BLaER1 treated with 17β-estradiol and CSF1 and Interleukin-3, amounts not matched to agents 10 nM and 100 nM (cell line): Measurements from ENCODE around the gene KIAA0040.

ENCODE experiments used
- H3K27ac ChIP-seq, 11 experiments: shearing (Covaris generic); formaldehyde crosslinking; 2 replicates each; pipeline ENCODE4 v1.8.1; 2022
- H3K27me3 ChIP-seq, 11 experiments: shearing (Covaris generic); formaldehyde crosslinking; 2 replicates each; pipeline ENCODE4 v1.8.1; 2022
- H3K36me3 ChIP-seq, 11 experiments: shearing (Covaris generic); formaldehyde crosslinking; 2 replicates each; pipeline ENCODE4 v1.8.1; 2022
- H3K4me1 ChIP-seq, 10 experiments: shearing (Covaris generic); formaldehyde crosslinking; 2 replicates each; pipeline ENCODE4 v1.8.1; 2022
- H3K4me2 ChIP-seq, 11 experiments: shearing (Covaris generic); formaldehyde crosslinking; 2 replicates each; pipeline ENCODE4 v1.8.1; 2022
- H3K4me3 ChIP-seq, 10 experiments: shearing (Covaris generic); formaldehyde crosslinking; 2 replicates each; pipeline ENCODE4 v1.8.1; 2022
- H3K9ac ChIP-seq, 11 experiments: shearing (Covaris generic); formaldehyde crosslinking; 2 replicates each; pipeline ENCODE4 v1.8.1; 2022
- H3K9me3 ChIP-seq, 11 experiments: shearing (Covaris generic); formaldehyde crosslinking; replicated peaks in 1 of 11; 2 replicates each; pipeline ENCODE4 v1.8.1; 2022
- H4K20me1 ChIP-seq, 11 experiments: shearing (Covaris generic); formaldehyde crosslinking; 2 replicates each; pipeline ENCODE4 v1.8.1; 2022
- Cebpa-rat ChIP-seq, 11 experiments: shearing (Covaris generic); IDR thresholded peaks; 2 replicates each; pipeline ENCODE4 v1.8.1; 2022

The KIAA0040 gene

GRCh38 chr1:175155936-175156335, 36.6 kb downstream of the KIAA0040 start:
- no peak overlapping the region for H3K9ac ChIP-seq
- peaks cover 0 to 18% (median 5%) of the 10 kb centered on the region in 10 experiments; a peak in 8 of 20 replicates for H3K4me1 ChIP-seq
- peak overlapping the region in 2 of 11 experiments; percentile 10 to 40; a peak in 2 of 22 replicates for H3K4me2 ChIP-seq
- peaks cover 13 to 30% (median 24%) of the 10 kb centered on the region in 11 experiments for H3K36me3 ChIP-seq
- no peaks in the 10 kb centered on the region for H3K9me3 ChIP-seq
- no peak overlapping the region for H3K27ac ChIP-seq
- no peaks in the 10 kb centered on the region for H4K20me1 ChIP-seq
- no peak for TF ChIP-seq Cebpa-rat (IDR thresholded peaks at IDR 0.05)
- H3K4me3 ChIP-seq: no peak overlapping the region
- no peaks in the 10 kb centered on the region for H3K27me3 ChIP-seq

GRCh38 chr1:175155473-175155856, 37.1 kb downstream of the KIAA0040 start:
- Histone ChIP-seq H3K36me3 (peaks cover 9 to 26% (median 19%) of the 10 kb centered on the region in 11 experiments), H3K9ac (no peak overlapping the region), H3K27me3 (no peaks in the 10 kb centered on the region), H3K4me3 (no peak overlapping the region), H3K9me3 (no peaks in the 10 kb centered on the region), H3K27ac (no peak overlapping the region), H3K4me2 (peak overlapping the region in 2 of 11 experiments; percentile 10 to 40; a peak in 3 of 22 replicates), H3K4me1 (peaks cover 0 to 18% (median 5%) of the 10 kb centered on the region in 10 experiments; a peak in 8 of 20 replicates), H4K20me1 (no peaks in the 10 kb centered on the region)
- no peak for TF ChIP-seq Cebpa-rat (IDR thresholded peaks at IDR 0.05)

- no peak for TF ChIP-seq Cebpa-rat (IDR thresholded peaks at IDR 0.05)
- H3K27ac ChIP-seq: no peak overlapping the region
- H3K9ac ChIP-seq: no peak overlapping the region
- no peak overlapping the region for H3K4me3 ChIP-seq
- peak overlapping the region in 2 of 11 experiments; percentile 10 to 40; a peak in 1 of 22 replicates for H3K4me2 ChIP-seq
- no peaks in the 10 kb centered on the region for H3K9me3 ChIP-seq
- peaks cover 3 to 20% (median 14%) of the 10 kb centered on the region in 11 experiments; a peak in 19 of 22 replicates for H3K36me3 ChIP-seq
- H3K27me3 ChIP-seq: no peaks in the 10 kb centered on the region
- peaks cover 0 to 18% (median 5%) of the 10 kb centered on the region in 10 experiments; a peak in 8 of 20 replicates for H3K4me1 ChIP-seq
- no peaks in the 10 kb centered on the region for H4K20me1 ChIP-seq
These were observed 37.7 kb downstream of the KIAA0040 start for GRCh38 chr1:175154629-175155472.

- H3K27ac ChIP-seq: no peak overlapping the region
- no peaks in the 10 kb centered on the region for H4K20me1 ChIP-seq
- no peak overlapping the region for H3K4me3 ChIP-seq
- no peak for TF ChIP-seq Cebpa-rat (IDR thresholded peaks at IDR 0.05)
- peaks cover 0 to 18% (median 5%) of the 10 kb centered on the region in 10 experiments; a peak in 8 of 20 replicates for H3K4me1 ChIP-seq
- H3K36me3 ChIP-seq: no peaks in the 10 kb centered on the region
- H3K9ac ChIP-seq: no peak overlapping the region
- H3K9me3 ChIP-seq: no peaks in the 10 kb centered on the region
- H3K27me3 ChIP-seq: no peaks in the 10 kb centered on the region
- peak overlapping the region in 4 of 11 experiments; percentile 3 to 28 (median 18); a peak in 5 of 22 replicates for H3K4me2 ChIP-seq
These were observed 40.4 kb downstream of the KIAA0040 start for GRCh38 chr1:175152006-175152652.

GRCh38 chr1:175150596-175151319, 41.8 kb downstream of the KIAA0040 start:
- no peaks in the 10 kb centered on the region for H3K27me3 ChIP-seq
- H3K4me2 ChIP-seq: 0 out of 22 replicates have a peak overlapping the region, but pooled peaks of 1 of the 11 experiments have one; percentile 2
- H4K20me1 ChIP-seq: no peaks in the 10 kb centered on the region
- H3K9ac ChIP-seq: no peak overlapping the region
- TF ChIP-seq Cebpa-rat (IDR thresholded peaks at IDR 0.05): no peak
- H3K4me3 ChIP-seq: no peak overlapping the region
- H3K36me3 ChIP-seq: no peaks in the 10 kb centered on the region
- H3K4me1 ChIP-seq: peaks cover 0 to 14% (median 5%) of the 10 kb centered on the region in 10 experiments; a peak in 8 of 20 replicates
- no peaks in the 10 kb centered on the region for H3K9me3 ChIP-seq
- H3K27ac ChIP-seq: no peak overlapping the region

GRCh38 chr1:175148068-175148467, 44.5 kb downstream of the KIAA0040 start:
- H4K20me1 ChIP-seq: no peaks in the 10 kb centered on the region
- H3K27ac ChIP-seq: no peak overlapping the region
- H3K9me3 ChIP-seq: no peaks in the 10 kb centered on the region
- no peaks in the 10 kb centered on the region for H3K27me3 ChIP-seq
- no peak overlapping the region for H3K4me3 ChIP-seq
- no peak overlapping the region for H3K4me2 ChIP-seq
- no peaks in the 10 kb centered on the region for H3K36me3 ChIP-seq
- no peak for TF ChIP-seq Cebpa-rat (IDR thresholded peaks at IDR 0.05)
- no peak overlapping the region for H3K9ac ChIP-seq
- no peaks in the 10 kb centered on the region; a peak in 1 of 20 replicates for H3K4me1 ChIP-seq

GRCh38 chr1:175147569-175147968, 45.0 kb downstream of the KIAA0040 start:
- TF ChIP-seq Cebpa-rat (IDR thresholded peaks at IDR 0.05): no peak
- Histone ChIP-seq H3K4me1 (no peaks in the 10 kb centered on the region; a peak in 1 of 20 replicates), H3K27ac (no peak overlapping the region), H3K4me2 (no peak overlapping the region), H3K9me3 (no peaks in the 10 kb centered on the region), H3K9ac (no peak overlapping the region), H3K4me3 (no peak overlapping the region), H3K36me3 (no peaks in the 10 kb centered on the region), H3K27me3 (no peaks in the 10 kb centered on the region), H4K20me1 (no peaks in the 10 kb centered on the region)

GRCh38 chr1:175146529-175147213, 45.9 kb downstream of the KIAA0040 start:
- H3K4me1 ChIP-seq: peaks cover 0 to 6% (median 0%) of the 10 kb centered on the region in 10 experiments; a peak in 3 of 20 replicates
- H3K9ac ChIP-seq: no peak overlapping the region
- H3K27me3 ChIP-seq: no peaks in the 10 kb centered on the region
- H3K9me3 ChIP-seq: no peaks in the 10 kb centered on the region
- no peak overlapping the region for H3K27ac ChIP-seq
- no peak overlapping the region for H3K4me3 ChIP-seq
- no peaks in the 10 kb centered on the region for H4K20me1 ChIP-seq
- no peak for TF ChIP-seq Cebpa-rat (IDR thresholded peaks at IDR 0.05)
- no peaks in the 10 kb centered on the region for H3K36me3 ChIP-seq
- no peak overlapping the region for H3K4me2 ChIP-seq
